ENCODE results near the gene TMEM140. TPM values are rescaled to one million over a fixed set of nuclear protein-coding genes. Genes with fewer than 3 reads are reported as not detected.

Gene TMEM140
- total RNA-seq, 1 donor from 2014 or later = 0.27 TPM

DNA sequence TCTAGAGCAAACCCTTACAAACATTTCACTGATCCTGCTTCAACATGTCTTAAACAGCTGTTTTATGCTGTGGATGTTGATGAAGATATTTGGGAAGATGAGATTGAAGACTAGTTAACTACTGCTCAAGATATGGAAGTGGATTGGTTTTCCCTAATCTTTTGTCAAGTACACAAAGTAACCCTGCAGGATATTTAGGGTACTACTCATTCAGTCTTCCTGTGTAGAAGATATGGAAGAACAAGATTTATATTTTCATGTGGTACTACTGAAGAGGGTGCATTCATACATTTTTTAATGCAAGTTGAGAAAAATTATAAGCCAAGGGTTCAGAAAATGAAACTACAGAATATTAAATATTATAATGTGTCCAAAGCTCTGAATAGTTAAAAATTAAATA, 18.3 kb upstream of the TMEM140 start:
- no peaks in the 10 kb centered on the region for H3K79me2 ChIP-seq (ENCODE audit: insufficient read depth, low read length)
- FAIRE-seq = no peak
- H3K36me3 Mint-ChIP-seq (ENCODE audit: low read depth, unreplicated experiment) = no peaks in the 10 kb centered on the region
- H3K27ac Mint-ChIP-seq (ENCODE audit: unreplicated experiment) = no peak overlapping the region
- no peak overlapping the region for H3K4me2 ChIP-seq (ENCODE audit: low read length)
- H3K27me3 Mint-ChIP-seq (ENCODE audit: low read depth, unreplicated experiment) = no peaks in the 10 kb centered on the region
- no peaks in the 10 kb centered on the region for H3K9me3 ChIP-seq (ENCODE audit: insufficient read depth, low read depth, low read length)
- H3K9ac ChIP-seq (ENCODE audit: low read length) = no peak overlapping the region
- no peak overlapping the region for H3K27ac ChIP-seq (ENCODE audit: low read depth, low read length)
- no peaks in the 10 kb centered on the region for H3K36me3 ChIP-seq (ENCODE audit: insufficient read depth, low read length)
- no peaks in the 10 kb centered on the region for H4K20me1 ChIP-seq (ENCODE audit: insufficient read depth, low read length)
- no peaks in the 10 kb centered on the region for H3K4me1 ChIP-seq (ENCODE audit: insufficient read depth, low read length)
- no peak overlapping the region for H3K4me3 ChIP-seq (ENCODE audit: insufficient read depth, low read depth, low read length)
- DNase-seq (ENCODE audit: low read depth) = no peak
- H2AFZ ChIP-seq (ENCODE audit: low read depth, low read length) = no peak overlapping the region
- no peaks in the 10 kb centered on the region for H3K27me3 ChIP-seq (ENCODE audit: insufficient read depth, low read length)
- peaks cover 1% of the 10 kb centered on the region for H3K9me3 Mint-ChIP-seq (ENCODE audit: unreplicated experiment)
- TF ChIP-seq EZH2 (IDR thresholded peaks at IDR 0.05; ENCODE audit: insufficient read depth, low read length) = no peak
- TF ChIP-seq, protein P1, sequence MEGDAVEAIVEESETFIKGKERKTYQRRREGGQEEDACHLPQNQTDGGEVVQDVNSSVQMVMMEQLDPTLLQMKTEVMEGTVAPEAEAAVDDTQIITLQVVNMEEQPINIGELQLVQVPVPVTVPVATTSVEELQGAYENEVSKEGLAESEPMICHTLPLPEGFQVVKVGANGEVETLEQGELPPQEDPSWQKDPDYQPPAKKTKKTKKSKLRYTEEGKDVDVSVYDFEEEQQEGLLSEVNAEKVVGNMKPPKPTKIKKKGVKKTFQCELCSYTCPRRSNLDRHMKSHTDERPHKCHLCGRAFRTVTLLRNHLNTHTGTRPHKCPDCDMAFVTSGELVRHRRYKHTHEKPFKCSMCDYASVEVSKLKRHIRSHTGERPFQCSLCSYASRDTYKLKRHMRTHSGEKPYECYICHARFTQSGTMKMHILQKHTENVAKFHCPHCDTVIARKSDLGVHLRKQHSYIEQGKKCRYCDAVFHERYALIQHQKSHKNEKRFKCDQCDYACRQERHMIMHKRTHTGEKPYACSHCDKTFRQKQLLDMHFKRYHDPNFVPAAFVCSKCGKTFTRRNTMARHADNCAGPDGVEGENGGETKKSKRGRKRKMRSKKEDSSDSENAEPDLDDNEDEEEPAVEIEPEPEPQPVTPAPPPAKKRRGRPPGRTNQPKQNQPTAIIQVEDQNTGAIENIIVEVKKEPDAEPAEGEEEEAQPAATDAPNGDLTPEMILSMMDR (IDR thresholded peaks at IDR 0.05; ENCODE audit: insufficient read depth, low read depth, low read length) = no peak
- no peaks in the 10 kb centered on the region for H3K4me1 Mint-ChIP-seq (ENCODE audit: low read depth, unreplicated experiment)
- H3K4me3 Mint-ChIP-seq (ENCODE audit: unreplicated experiment) = no peak overlapping the region

DNA sequence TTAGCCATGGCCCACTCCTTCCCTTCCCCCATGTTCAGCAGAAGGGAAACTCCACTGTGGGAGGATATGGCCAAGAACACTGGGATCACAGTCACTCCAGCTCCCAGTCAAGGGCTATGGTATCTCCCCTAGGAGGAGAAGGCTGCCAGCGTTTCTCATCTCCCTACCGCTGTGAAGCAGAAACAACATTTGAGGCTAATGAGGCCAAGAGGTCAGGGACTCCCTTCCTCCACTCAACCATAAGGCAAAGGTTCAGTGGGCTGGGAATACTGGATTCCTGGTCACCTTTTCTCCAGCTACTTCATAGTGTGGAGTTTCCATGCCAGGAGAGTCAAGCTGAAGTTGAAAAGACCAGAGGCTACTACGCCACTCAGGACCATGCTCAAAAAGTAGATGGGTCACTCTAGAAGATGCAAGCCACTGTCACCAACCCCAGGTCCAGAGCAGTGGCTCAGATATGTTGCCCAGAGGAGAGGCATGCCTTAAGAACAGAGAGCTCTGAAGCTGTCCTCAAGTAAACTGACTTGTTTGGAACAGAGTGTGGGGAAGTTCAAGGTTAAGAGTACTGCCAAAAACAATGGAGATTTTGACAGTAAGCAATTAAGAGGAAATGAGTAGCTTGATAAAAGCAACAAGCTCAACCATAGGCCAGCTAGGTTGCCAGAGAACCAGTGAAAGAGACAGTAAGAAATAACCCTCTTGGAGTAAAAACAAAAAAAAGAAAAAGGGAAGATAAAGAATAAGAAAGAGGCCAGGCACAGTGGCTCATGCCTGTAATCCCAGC, 3.8 kb upstream of the TMEM140 start:
- Histone ChIP-seq H3K4me3 (ENCODE audit: insufficient read depth, low read depth, low read length) (no peak overlapping the region), H3K4me1 (ENCODE audit: insufficient read depth, low read length) (no peaks in the 10 kb centered on the region), H3K4me2 (ENCODE audit: low read length) (no peak overlapping the region), H3K9ac (ENCODE audit: low read length) (no peak overlapping the region), H3K27me3 (ENCODE audit: insufficient read depth, low read length) (no peaks in the 10 kb centered on the region), H3K27ac (ENCODE audit: low read depth, low read length) (no peak overlapping the region), H3K9me3 (ENCODE audit: insufficient read depth, low read depth, low read length) (no peaks in the 10 kb centered on the region), H4K20me1 (ENCODE audit: insufficient read depth, low read length) (no peaks in the 10 kb centered on the region), H2AFZ (ENCODE audit: low read depth, low read length) (no peak overlapping the region), H3K79me2 (ENCODE audit: insufficient read depth, low read length) (no peaks in the 10 kb centered on the region), H3K36me3 (ENCODE audit: insufficient read depth, low read length) (no peaks in the 10 kb centered on the region)
- peaks cover 2% of the 10 kb centered on the region for H3K4me1 Mint-ChIP-seq (ENCODE audit: low read depth, unreplicated experiment)
- DNase-seq (ENCODE audit: low read depth) (no peak), FAIRE-seq (no peak)
- no peak overlapping the region for H3K4me3 Mint-ChIP-seq (ENCODE audit: unreplicated experiment)
- H3K27me3 Mint-ChIP-seq (ENCODE audit: low read depth, unreplicated experiment) = no peaks in the 10 kb centered on the region
- no peak overlapping the region for H3K27ac Mint-ChIP-seq (ENCODE audit: unreplicated experiment)
- no peak for TF ChIP-seq EZH2 (IDR thresholded peaks at IDR 0.05; ENCODE audit: insufficient read depth, low read length)
- TF ChIP-seq, protein P1 (IDR thresholded peaks at IDR 0.05; ENCODE audit: insufficient read depth, low read depth, low read length) = no peak
- H3K9me3 Mint-ChIP-seq (ENCODE audit: unreplicated experiment) = no peaks in the 10 kb centered on the region
- H3K36me3 Mint-ChIP-seq (ENCODE audit: low read depth, unreplicated experiment) = no peaks in the 10 kb centered on the region

DNA sequence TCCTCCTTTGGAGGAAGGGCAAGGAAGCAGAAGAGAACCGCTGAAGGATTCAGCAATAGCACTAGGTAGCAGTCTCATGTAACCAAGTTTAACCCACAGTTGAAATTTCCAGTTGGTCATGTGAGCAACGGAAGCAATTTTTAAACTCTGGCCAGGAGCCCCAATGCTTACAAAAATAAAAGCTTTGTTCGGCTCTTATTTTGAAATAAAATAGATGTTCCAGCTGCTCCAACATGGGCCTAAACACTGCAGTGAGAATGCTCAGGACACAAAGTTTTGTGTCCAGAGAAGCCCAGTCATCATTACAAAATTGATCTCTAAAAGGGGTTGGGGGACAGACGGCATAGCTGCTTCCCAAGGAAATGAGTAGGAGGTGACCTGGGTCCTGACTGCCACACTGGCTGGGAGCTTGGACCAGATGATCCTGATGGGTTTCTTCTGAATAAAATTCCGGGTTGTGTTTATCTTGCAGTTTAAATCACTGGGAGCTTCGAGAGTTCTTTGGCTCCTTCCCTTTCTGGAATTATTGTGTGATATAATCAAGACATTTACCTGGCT, 452 bp upstream of the TMEM140 start:
- H3K27me3 Mint-ChIP-seq (ENCODE audit: low read depth, unreplicated experiment) = no peaks in the 10 kb centered on the region
- H3K4me1 ChIP-seq (ENCODE audit: insufficient read depth, low read length) = no peaks in the 10 kb centered on the region
- no peaks in the 10 kb centered on the region for H4K20me1 ChIP-seq (ENCODE audit: insufficient read depth, low read length)
- DNase-seq (ENCODE audit: low read depth) (no peak), FAIRE-seq (no peak)
- peak overlapping the region; percentile 46 for H3K4me2 ChIP-seq (ENCODE audit: low read length)
- H2AFZ ChIP-seq (ENCODE audit: low read depth, low read length) = no peak overlapping the region
- H3K9me3 Mint-ChIP-seq (ENCODE audit: unreplicated experiment) = peaks cover 2% of the 10 kb centered on the region
- no peaks in the 10 kb centered on the region for H3K36me3 Mint-ChIP-seq (ENCODE audit: low read depth, unreplicated experiment)
- no peaks in the 10 kb centered on the region for H3K9me3 ChIP-seq (ENCODE audit: insufficient read depth, low read depth, low read length)
- no peaks in the 10 kb centered on the region for H3K79me2 ChIP-seq (ENCODE audit: insufficient read depth, low read length)
- no peak overlapping the region for H3K9ac ChIP-seq (ENCODE audit: low read length)
- peaks cover 2% of the 10 kb centered on the region for H3K4me1 Mint-ChIP-seq (ENCODE audit: low read depth, unreplicated experiment)
- H3K27ac ChIP-seq (ENCODE audit: low read depth, low read length) = no peak overlapping the region
- H3K27ac Mint-ChIP-seq (ENCODE audit: unreplicated experiment) = peak overlapping the region; percentile 5
- TF ChIP-seq, protein P1 (IDR thresholded peaks at IDR 0.05; ENCODE audit: insufficient read depth, low read depth, low read length) = no peak
- no peak for TF ChIP-seq EZH2 (IDR thresholded peaks at IDR 0.05; ENCODE audit: insufficient read depth, low read length)
- no peak overlapping the region for H3K4me3 ChIP-seq (ENCODE audit: insufficient read depth, low read depth, low read length)
- no peaks in the 10 kb centered on the region for H3K36me3 ChIP-seq (ENCODE audit: insufficient read depth, low read length)
- no peaks in the 10 kb centered on the region for H3K27me3 ChIP-seq (ENCODE audit: insufficient read depth, low read length)
- no peak overlapping the region for H3K4me3 Mint-ChIP-seq (ENCODE audit: unreplicated experiment)

All from astrocyte (in vitro differentiated cells and primary cell).